GM15510 (cell line): ENCODE measurements around the gene MPZL2.

ENCODE experiments used
- POLR2A ChIP-seq: IDR thresholded peaks from 3 replicates; pipeline ENCODE4 v1.6.1; 2011; ENCODE audit warnings: borderline replicate concordance; ENCODE audit not compliant: insufficient read length; ENCODE audit errors: extremely low read depth

The MPZL2 gene

GRCh38 chr11:118263695-118264568 lies at the start of gene MPZL2:
TSS of gene MPZL2 (minus strand) at chr11:118264297. CDS start at chr11:118264153, 144 bp downstream.
- TF ChIP-seq POLR2A, result no peak

DNA sequence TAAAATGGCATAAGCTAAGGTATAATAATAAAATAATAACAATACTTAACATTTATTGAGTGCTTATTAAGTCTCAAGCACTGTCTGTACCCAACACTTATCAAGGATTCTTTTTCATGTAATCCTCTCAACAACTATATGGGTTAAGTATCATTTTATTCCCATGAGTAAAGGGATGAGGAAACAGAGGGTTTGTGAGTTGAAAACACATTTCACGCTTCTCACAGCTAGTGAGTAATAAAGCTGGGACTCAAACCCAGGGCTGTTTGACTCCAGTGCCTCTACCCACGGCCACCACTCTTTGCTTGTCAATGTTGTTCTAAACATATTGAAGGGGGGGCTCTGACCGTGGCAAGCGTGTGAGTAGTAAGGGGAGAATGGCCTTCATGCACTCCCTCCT lies 49.1 kb upstream of the MPZL2 start:
- TF ChIP-seq POLR2A, result no peak

- no peak for TF ChIP-seq POLR2A
These were observed 48.2 kb upstream of the MPZL2 start for GRCh38 chr11:118312328-118312727.

DNA sequence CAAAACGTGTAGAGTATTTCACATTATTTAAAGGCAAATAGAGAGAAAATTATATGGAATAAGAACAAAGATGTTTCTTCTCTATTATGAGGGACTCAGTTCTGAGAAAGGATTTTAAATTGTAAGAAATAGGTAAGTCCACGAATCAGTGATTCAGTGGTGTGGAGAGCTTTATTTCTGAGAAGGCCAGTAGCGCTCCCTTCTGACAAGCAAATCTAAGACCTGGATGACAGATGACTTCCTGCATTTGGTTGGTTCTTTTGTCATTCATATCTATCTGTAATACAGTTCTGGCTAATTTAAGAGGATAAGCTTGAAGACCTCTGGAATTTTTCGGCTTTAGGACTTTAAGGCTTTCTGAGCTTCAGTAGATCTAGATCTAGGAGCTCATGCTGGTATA lies 47.4 kb upstream of the MPZL2 start:
- no peak for TF ChIP-seq POLR2A

- no peak for TF ChIP-seq POLR2A
These were observed 46.8 kb upstream of the MPZL2 start for GRCh38 chr11:118310781-118311485.

- no peak for TF ChIP-seq POLR2A
These were observed 46.2 kb upstream of the MPZL2 start for GRCh38 chr11:118310271-118310670.

DNA sequence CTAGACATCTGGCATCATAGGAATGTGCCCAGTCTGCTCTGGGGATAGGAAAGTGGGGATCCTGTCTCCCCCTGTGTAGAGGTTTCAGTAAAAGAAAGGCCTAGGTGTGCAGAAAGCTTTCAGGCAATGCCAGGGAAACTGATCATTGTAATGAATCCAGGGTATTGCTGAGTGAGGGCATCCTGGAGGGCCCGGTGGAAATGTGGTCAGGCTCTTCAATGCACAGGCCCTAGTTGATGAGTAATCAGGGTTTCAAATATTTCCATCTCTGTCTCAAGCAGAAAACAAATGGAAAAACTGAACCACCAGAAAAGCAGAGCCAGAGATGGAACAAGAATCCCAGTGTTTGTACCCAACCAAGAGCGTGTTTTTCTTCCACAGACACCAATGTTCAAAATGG lies 42.5 kb upstream of the MPZL2 start:
- TF ChIP-seq POLR2A, result no peak

- TF ChIP-seq POLR2A, result no peak
These were observed 41.6 kb upstream of the MPZL2 start for GRCh38 chr11:118305726-118306125.

GRCh38 chr11:118304568-118305248 lies 40.6 kb upstream of the MPZL2 start, which contains the start of gene CD3E:
TSS of gene CD3E (plus strand) at chr11:118304730. CDS start at chr11:118304953, 223 bp downstream.
- TF ChIP-seq POLR2A, result no peak

- TF ChIP-seq POLR2A, result no peak
These were observed 40.1 kb upstream of the MPZL2 start for GRCh38 chr11:118304227-118304567.

DNA sequence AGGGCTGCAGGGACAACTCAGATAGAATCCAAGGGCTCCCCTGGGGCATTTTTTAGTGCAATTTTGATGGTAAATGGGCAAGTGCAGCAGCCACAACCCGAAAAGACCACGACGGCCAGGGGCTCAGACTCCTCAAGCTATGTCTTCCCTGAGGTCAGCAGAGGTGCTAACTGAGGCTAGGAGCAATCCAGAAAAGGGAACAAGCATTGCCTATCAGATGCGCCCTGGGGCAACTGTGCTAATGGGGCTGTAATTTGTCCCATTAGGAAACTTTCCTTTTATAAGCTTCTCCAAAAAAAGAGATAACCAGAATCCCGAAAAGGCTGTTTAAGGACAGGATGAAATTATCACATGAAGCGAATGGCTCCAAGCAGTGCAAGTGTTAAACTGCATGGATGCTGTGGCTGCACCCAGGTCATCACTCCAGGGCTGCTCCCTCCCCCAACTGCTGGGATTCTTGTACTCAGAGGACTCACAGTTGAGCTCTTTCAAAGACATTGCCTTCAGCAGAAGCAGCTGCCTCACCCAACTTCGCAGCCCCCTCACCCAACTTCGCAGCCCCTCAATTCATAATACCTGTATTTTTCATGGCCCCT lies 37.6 kb upstream of the MPZL2 start:
- no peak for TF ChIP-seq POLR2A

DNA sequence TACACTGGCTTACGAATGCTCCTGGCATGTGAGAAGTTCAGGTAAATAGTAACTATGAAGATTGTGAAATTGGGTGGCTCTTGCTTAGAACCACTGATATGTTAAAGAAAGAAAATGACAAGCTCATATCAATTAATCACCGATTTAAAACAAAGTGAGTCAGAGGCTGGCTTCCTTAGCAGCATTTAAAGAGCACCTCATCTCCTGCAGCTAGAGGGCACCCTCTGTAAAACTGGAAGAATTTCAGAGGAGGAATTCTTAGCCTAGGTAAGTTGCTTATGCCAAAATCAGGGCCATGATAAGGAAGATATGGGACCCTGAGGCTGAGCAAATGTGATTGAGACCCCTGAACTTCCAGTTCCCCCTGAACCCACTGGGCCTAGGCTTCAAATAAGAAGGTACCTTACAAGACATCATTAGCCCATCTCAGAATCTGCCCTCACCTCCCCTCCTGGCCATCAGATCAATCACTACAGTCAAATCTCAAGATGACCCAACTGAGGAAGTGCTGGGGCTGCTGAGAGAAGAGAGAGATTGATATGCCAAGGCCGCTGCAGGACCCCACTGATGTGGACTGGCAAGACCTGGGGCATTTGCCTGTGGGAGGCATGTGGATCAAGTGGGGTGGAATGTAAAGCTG lies 31.8 kb upstream of the MPZL2 start:
- no peak for TF ChIP-seq POLR2A

DNA sequence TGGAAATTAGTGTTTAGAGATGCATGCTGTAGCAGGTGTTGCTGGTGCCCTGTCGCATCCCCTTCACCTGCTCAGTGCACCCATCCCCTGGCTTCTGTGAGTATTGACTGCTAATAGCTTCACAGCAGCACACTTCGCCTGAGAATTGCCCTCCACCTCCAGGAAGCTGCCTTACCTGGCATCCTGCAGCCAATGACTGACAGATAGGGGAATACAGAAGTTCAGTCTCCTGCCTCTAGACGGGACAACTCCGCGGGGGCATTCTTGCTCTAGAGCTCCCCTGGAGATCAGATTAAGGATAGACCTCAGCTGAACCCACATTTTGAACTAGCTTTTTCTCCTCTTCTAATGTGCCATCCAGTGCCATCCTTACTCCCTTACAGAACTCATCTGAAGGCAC lies 31.1 kb upstream of the MPZL2 start:
- no peak for TF ChIP-seq POLR2A

DNA sequence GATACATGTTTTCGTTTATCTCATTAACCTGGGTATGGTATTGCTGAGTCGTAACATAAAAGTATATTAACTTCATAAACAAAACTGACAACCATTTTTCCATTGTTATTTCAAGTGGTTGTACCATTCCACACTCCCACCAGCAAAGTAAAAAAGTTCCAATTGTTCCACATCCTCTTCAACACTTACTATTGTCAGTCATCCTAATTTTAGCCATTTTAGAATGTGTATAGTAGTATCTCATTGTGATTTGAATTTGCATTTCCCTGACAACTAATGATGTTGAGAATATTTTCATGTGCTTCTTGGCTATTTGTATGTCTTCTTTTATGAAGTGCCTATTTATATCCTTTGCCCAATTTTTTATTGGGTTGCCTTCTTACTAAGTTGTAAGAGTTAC lies 30.0 kb upstream of the MPZL2 start:
- TF ChIP-seq POLR2A, result no peak
